Adrenal gland (tissue), 12 donors: ENCODE data around the gene IGSF6. TPM values are rescaled to one million over a fixed set of nuclear protein-coding genes. Genes with fewer than 3 reads are reported as not detected.

Source experiments
- DNase-seq, 7 donors: peaks; one replicate each; pipeline ENCODE4 v3.0.0-alpha.2; 2019 to 2020
- H3K27ac ChIP-seq, 5 donors: fragments of 200-600 bp; sonication (generic) in 4 of 5; 1 replicate in 3 of 5; 2 replicates in 2 of 5; pipeline versions ENCODE4 v1.5.1 to v1.8.0; 2016 to 2020; ENCODE audit warnings: mild to moderate bottlenecking in 1 of 5
- H3K27me3 ChIP-seq: fragments of 200-600 bp; 2 replicates; pipeline ENCODE4 v1.8.0; 2021
- H3K36me3 ChIP-seq, 2 donors: fragments of 200-600 bp; replicated peaks in 1 of 2; 1 replicate in 1 of 2; 2 replicates in 1 of 2; pipeline versions ENCODE4 v1.5.1 to v1.8.0; 2018 to 2022
- H3K4me1 ChIP-seq, 2 donors: fragments of 200-600 bp; replicated peaks in 1 of 2; 1 replicate in 1 of 2; 2 replicates in 1 of 2; pipeline versions ENCODE4 v1.5.1 to v1.8.0; 2018 to 2021
- H3K4me3 ChIP-seq, 4 donors: fragments of 200-600 bp; sonication (generic) in 3 of 4; one replicate each; pipeline ENCODE4 v1.5.1; 2016 to 2018
- H3K9me3 ChIP-seq, 3 donors: fragments of 200-600 bp; sonication (generic) in 1 of 3; replicated peaks in 1 of 3; 1 replicate in 2 of 3; 2 replicates in 1 of 3; pipeline versions ENCODE4 v1.5.1 to v1.8.0; 2016 to 2021
- POLR2A ChIP-seq, 2 donors: fragments of 450-650 bp; IDR thresholded peaks; one replicate each; pipeline ENCODE4 v1.6.1; 2017; ENCODE audit warnings: antibody characterized with exemption in 2 of 2, mild to moderate bottlenecking in 2 of 2, moderate library complexity in 1 of 2
- WGBS, 4 donors: extraction: QIAGEN DNeasy Blood & Tissue Kit in 2 of 4; methylation state at CpG; one replicate each; pipeline versions ENCODE4 v1.1.5 to v1.1.7; 2013 to 2017; 5-methylcytosine and 5-hydroxymethylcytosine counted together
- intact Hi-C, 2 donors: fragments of 100-400 bp; cut with DNase I; formaldehyde crosslinking; loops; one replicate each; pipeline versions ENCODE4 v1.14.1 to v1.15.0; 2022 to 2023
- polyA plus RNA-seq, 3 donors: library from polyadenylated mRNA; stranded (reverse); fragments of 200-250 nt in 2 of 3; fragments of 350-450 nt in 1 of 3; fragmentation: Illumina TruSeq in 1 of 3; extraction: RNeasy Lipid Tissue Mini Kit (QIAGEN cat#74804) in 1 of 3; gene quantifications; one replicate each; pipeline ENCODE4 v1.2.3, GENCODE V29; 2013 to 2014
- total RNA-seq, 9 donors: library from RNA; depleted of rRNA in 4 of 9; stranded (reverse); fragments of >200 nt in 4 of 9; fragments of 120-200 nt in 1 of 9; fragmentation: NEBNext Ultra II Directional in 1 of 9; extraction: Animal tissue kit (Norgen Biotek cat#: 25700) in 1 of 9; gene quantifications; one replicate each; pipeline versions ENCODE4 v1.1.0 to v1.2.4, GENCODE V29; 2013 to 2023
- TF ChIP-seq, protein P1 (sequence below), 6 experiments: fragments of 450-650 bp in 4 of 6; fragments of 200-600 bp in 2 of 6; sonication (generic) in 1 of 6; IDR thresholded peaks; 1 replicate in 5 of 6; 2 replicates in 1 of 6; pipeline versions ENCODE4 v1.5.1 to v1.8.0; 2016 to 2021; ENCODE audit warnings: antibody characterized with exemption in 6 of 6, mild to moderate bottlenecking in 2 of 6, moderate library complexity in 1 of 6
- donor health status: healthy with polysubstance abuse.
- donor health status: Bipolar disorder and iron deficiency.
- donor health status: DM: yes; HTN: yes; CAD: no.
- donor health status: DM: no; HTN: no; CAD: no.
- donor health status: DM: no; HTN: no; CAD: no.
- donor health status: DM: yes; HTN: yes; CAD: no.

IGSF6 gene
- total and polyA plus RNA-seq, 12 donors = 3.3 to 35.6 (median 9.1) TPM

GRCh38 chr16:21602785-21603184 lies 49.6 kb downstream of the IGSF6 start:
- Histone ChIP-seq H3K27me3 (no peaks in the 10 kb centered on the region), H3K9me3 (no peaks in the 10 kb centered on the region), H3K4me1 (peaks cover 46 to 79% of the 10 kb centered on the region in 2 donors), H3K36me3 (no peaks in the 10 kb centered on the region), H3K4me3 (no peak overlapping the region), H3K27ac (peak overlapping the region in 4 of 5 donors; percentile 18 to 71 (median 34))
- 81 to 89% (median 85%) methylated on average over 3 of the region's 3 CpGs for WGBS, 4 donors
- TF ChIP-seq, protein P1, sequence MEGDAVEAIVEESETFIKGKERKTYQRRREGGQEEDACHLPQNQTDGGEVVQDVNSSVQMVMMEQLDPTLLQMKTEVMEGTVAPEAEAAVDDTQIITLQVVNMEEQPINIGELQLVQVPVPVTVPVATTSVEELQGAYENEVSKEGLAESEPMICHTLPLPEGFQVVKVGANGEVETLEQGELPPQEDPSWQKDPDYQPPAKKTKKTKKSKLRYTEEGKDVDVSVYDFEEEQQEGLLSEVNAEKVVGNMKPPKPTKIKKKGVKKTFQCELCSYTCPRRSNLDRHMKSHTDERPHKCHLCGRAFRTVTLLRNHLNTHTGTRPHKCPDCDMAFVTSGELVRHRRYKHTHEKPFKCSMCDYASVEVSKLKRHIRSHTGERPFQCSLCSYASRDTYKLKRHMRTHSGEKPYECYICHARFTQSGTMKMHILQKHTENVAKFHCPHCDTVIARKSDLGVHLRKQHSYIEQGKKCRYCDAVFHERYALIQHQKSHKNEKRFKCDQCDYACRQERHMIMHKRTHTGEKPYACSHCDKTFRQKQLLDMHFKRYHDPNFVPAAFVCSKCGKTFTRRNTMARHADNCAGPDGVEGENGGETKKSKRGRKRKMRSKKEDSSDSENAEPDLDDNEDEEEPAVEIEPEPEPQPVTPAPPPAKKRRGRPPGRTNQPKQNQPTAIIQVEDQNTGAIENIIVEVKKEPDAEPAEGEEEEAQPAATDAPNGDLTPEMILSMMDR (IDR thresholded peaks at IDR 0.05) = no peak
- TF ChIP-seq POLR2A (IDR thresholded peaks at IDR 0.05) = no peak
- intact Hi-C loops = no loop called here
- DNase-seq = no peak

- H3K27ac ChIP-seq = peak overlapping the region; percentile 71 to 98 (median 96)
- H3K36me3 ChIP-seq = no peaks in the 10 kb centered on the region
- WGBS, 4 donors = 0% methylated on average over 21 to 52 of the region's 52 CpGs
- H3K9me3 ChIP-seq = no peaks in the 10 kb centered on the region
- no peaks in the 10 kb centered on the region for H3K27me3 ChIP-seq
- peaks cover 42 to 53% of the 10 kb centered on the region in 2 donors for H3K4me1 ChIP-seq
- TF ChIP-seq, protein P1 (IDR thresholded peaks at IDR 0.05) = no peak
- peak in 1 of 2 donors; percentile 58 for TF ChIP-seq POLR2A (IDR thresholded peaks at IDR 0.05)
- peak in 2 of 7 donors; percentile 28 to 29 for DNase-seq
- intact Hi-C loops = no loop called here
- peak overlapping the region in 3 of 4 donors; percentile 78 to 92 (median 88) for H3K4me3 ChIP-seq
Measured at GRCh38 chr16:21600031-21600773, 52.2 kb downstream of the IGSF6 start.

- H3K9me3 ChIP-seq = no peaks in the 10 kb centered on the region
- intact Hi-C loops = loop anchor here in 1 of 2 donors (5.0 kb wide), 1 partner anchor 38 kb away; no protein-coding TSS in a partner anchor
- peaks cover 35 to 45% of the 10 kb centered on the region in 2 donors for H3K4me1 ChIP-seq
- WGBS, 4 donors = 0 to 1% (median 1%) methylated on average over 25 to 95 of the region's 100 CpGs
- H3K27me3 ChIP-seq = no peaks in the 10 kb centered on the region
- H3K4me3 ChIP-seq = peak within 1 kb of the TSS; percentile 62 to 92 (median 83)
- DNase-seq = peak; percentile 94 to 97 (median 95)
- H3K27ac ChIP-seq = peak within 1 kb of the TSS; percentile 71 to 98 (median 96)
- H3K36me3 ChIP-seq = no peaks in the 10 kb centered on the region
- TF ChIP-seq, protein P1 (IDR thresholded peaks at IDR 0.05) = peak in 2 of 6 experiments; percentile 11 to 32
- TF ChIP-seq POLR2A (IDR thresholded peaks at IDR 0.05) = peak; percentile 82 to 94
Measured at GRCh38 chr16:21599122-21600030, 53.0 kb downstream of the IGSF6 start, which contains the start of gene METTL9. METTL9 (plus strand) TSS chr16:21599577; CDS start chr16:21599734, 157 bp downstream.

- Histone ChIP-seq H3K4me3 (peak overlapping the region; percentile 18 to 92 (median 75)), H3K36me3 (no peaks in the 10 kb centered on the region), H3K27ac (peak overlapping the region; percentile 71 to 98 (median 96)), H3K4me1 (peaks cover 28 to 38% of the 10 kb centered on the region in 2 donors), H3K27me3 (no peaks in the 10 kb centered on the region), H3K9me3 (no peaks in the 10 kb centered on the region)
- 1 to 2% (median 2%) methylated on average over 12 to 13 of the region's 13 CpGs for WGBS, 4 donors
- DNase-seq = peak in 1 of 7 donors; percentile 62
- TF ChIP-seq POLR2A (IDR thresholded peaks at IDR 0.05) = no peak
- TF ChIP-seq, protein P1 (IDR thresholded peaks at IDR 0.05) = no peak
- intact Hi-C loops = loop anchor here in 1 of 2 donors (5.0 kb wide), 1 partner anchor 39 kb away; no protein-coding TSS in a partner anchor
Measured at GRCh38 chr16:21598701-21599121, 53.7 kb downstream of the IGSF6 start.
